Fibroblast of lung (primary cell): ENCODE measurements around the gene TREML2. TPM values are rescaled to one million over a fixed set of nuclear protein-coding genes. Genes with fewer than 3 reads are reported as not detected.

Experiments
- DNase-seq, 2 donors: peaks; one replicate each; pipeline versions ENCODE4 v3.0.0 to v3.0.0-alpha.2; 2010; ENCODE audit warnings: low read depth in 2 of 2
- H2AFZ ChIP-seq: 2 replicates; pipeline ENCODE4 v1.5.1; 2012; ENCODE audit warnings: low read length, control low read depth, inconsistent platforms
- H3K27ac ChIP-seq: 2 replicates; pipeline ENCODE4 v1.5.1; 2011; ENCODE audit warnings: low read length, control low read depth; ENCODE audit not compliant: insufficient read depth
- H3K27me3 ChIP-seq: 2 replicates; pipeline ENCODE4 v1.5.1; 2011; ENCODE audit warnings: mild to moderate bottlenecking, low read length; ENCODE audit not compliant: control insufficient read depth, insufficient read depth
- H3K36me3 ChIP-seq: 2 replicates; pipeline ENCODE4 v1.5.1; 2011; ENCODE audit warnings: low read length; ENCODE audit not compliant: control insufficient read depth, insufficient read depth
- H3K4me1 ChIP-seq: 2 replicates; pipeline ENCODE4 v1.5.1; 2011; ENCODE audit warnings: low read length; ENCODE audit not compliant: control insufficient read depth, insufficient read depth; ENCODE audit errors: extremely low read depth
- H3K4me2 ChIP-seq: 2 replicates; pipeline ENCODE4 v1.5.1; 2011; ENCODE audit warnings: low read length, control low read depth; ENCODE audit not compliant: insufficient read depth; ENCODE audit errors: extremely low read depth
- H3K4me3 ChIP-seq, 4 experiments: fragments of 200-600 bp in 1 of 4; sonication (generic) in 1 of 4; replicated peaks in 1 of 4; 2 replicates each; pipeline ENCODE4 v1.5.1; 2011 to 2016; ENCODE audit warnings: low read length in 4 of 4, low read depth in 3 of 4, mild to moderate bottlenecking in 3 of 4, control low read depth in 2 of 4, inconsistent platforms in 1 of 4, mixed read lengths in 1 of 4; ENCODE audit not compliant: insufficient read depth in 1 of 4; ENCODE audit errors: control extremely low read depth in 1 of 4
- H3K79me2 ChIP-seq: 2 replicates; pipeline ENCODE4 v1.5.1; 2012; ENCODE audit warnings: mild to moderate bottlenecking, low read length, inconsistent platforms; ENCODE audit not compliant: control insufficient read depth, insufficient read depth
- H3K9ac ChIP-seq: 2 replicates; pipeline ENCODE4 v1.5.1; 2011; ENCODE audit warnings: mild to moderate bottlenecking, low read length, control low read depth; ENCODE audit not compliant: insufficient read depth
- H3K9me3 ChIP-seq: 2 replicates; pipeline ENCODE4 v1.5.1; 2012; ENCODE audit warnings: low read depth, low read length; ENCODE audit not compliant: control insufficient read depth, insufficient read depth
- H4K20me1 ChIP-seq: 2 replicates; pipeline ENCODE4 v1.5.1; 2011; ENCODE audit warnings: low read length; ENCODE audit not compliant: control insufficient read depth, insufficient read depth; ENCODE audit errors: extremely low read depth
- CTCF ChIP-seq, 2 donors: IDR thresholded peaks in 1 of 2; conservative IDR thresholded peaks in 1 of 2; 1 replicate in 1 of 2; 2 replicates in 1 of 2; pipeline ENCODE4 v1.5.1; 2011 to 2012; ENCODE audit warnings: low read length in 2 of 2, control low read depth in 1 of 2, inconsistent platforms in 1 of 2, low read depth in 1 of 2, mild to moderate bottlenecking in 1 of 2
- EZH2 ChIP-seq: IDR thresholded peaks from 2 replicates; pipeline ENCODE4 v1.5.1; 2012; ENCODE audit warnings: low read length, control low read depth, mild to moderate bottlenecking; ENCODE audit errors: missing control alignments
- polyA plus RNA-seq, 2 donors: library from polyadenylated mRNA; depleted of rRNA in 1 of 2; stranded (reverse) in 1 of 2; unstranded in 1 of 2; fragments of >200 nt; gene quantifications; 2 replicates each; pipeline ENCODE4 v1.2.1, GENCODE V29; 2011 to 2012; ENCODE audit warnings: missing spikeins in 1 of 2
- total RNA-seq: library from RNA; depleted of rRNA; stranded (reverse); fragments of >200 nt; gene quantifications from 2 replicates; pipeline ENCODE4 v1.2.1, GENCODE V29; 2014

TREML2 gene
- total and polyA plus RNA-seq, 2 donors (not counting 1 experiment from before 2014, with no cell fraction given) = not detected

DNA sequence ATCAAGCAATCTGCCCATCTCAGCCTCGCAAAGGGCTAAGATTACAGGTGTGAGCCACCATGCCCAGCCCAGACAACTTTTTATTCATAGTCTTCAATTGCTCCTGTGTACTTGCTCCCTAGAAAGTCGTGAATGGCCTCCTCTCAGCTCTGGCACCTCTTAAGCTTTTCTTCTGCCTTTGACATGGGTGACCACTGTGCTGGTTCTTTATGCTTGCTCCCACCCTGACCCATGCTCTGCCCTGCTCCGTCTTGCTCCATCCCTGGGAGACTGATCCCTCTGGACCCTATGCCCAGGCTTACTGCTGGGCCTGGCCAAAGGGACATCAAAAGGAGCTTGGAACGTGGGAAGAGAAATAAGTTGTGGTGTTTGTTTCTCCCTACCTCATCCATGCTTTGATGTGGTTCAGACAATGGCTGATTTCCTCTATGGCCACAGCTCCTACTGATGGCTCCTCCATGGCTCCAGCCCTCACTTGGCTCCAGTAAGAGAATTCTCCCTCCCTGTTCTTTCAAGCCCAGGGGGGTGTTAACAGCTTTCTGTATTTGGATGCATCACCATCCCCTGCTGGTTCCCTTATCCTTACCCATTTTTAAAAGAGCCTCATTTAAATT is 30.3 kb downstream of the TREML2 start:
- no peaks in the 10 kb centered on the region for H3K36me3 ChIP-seq
- H3K79me2 ChIP-seq = no peaks in the 10 kb centered on the region
- H3K27me3 ChIP-seq = no peaks in the 10 kb centered on the region
- no peak overlapping the region for H3K27ac ChIP-seq
- H3K4me3 ChIP-seq = no peak overlapping the region
- H3K9ac ChIP-seq = no peak overlapping the region
- TF ChIP-seq EZH2 = no peak
- H3K9me3 ChIP-seq = no peaks in the 10 kb centered on the region
- H3K4me1 ChIP-seq = no peaks in the 10 kb centered on the region
- no peaks in the 10 kb centered on the region for H4K20me1 ChIP-seq
- no peak overlapping the region for H3K4me2 ChIP-seq
- no peak overlapping the region for H2AFZ ChIP-seq
- no peak for DNase-seq

GRCh38 chr6:41167173-41167963 is 33.6 kb downstream of the TREML2 start:
- no peak overlapping the region for H3K4me2 ChIP-seq
- no peaks in the 10 kb centered on the region for H3K36me3 ChIP-seq
- no peak overlapping the region for H2AFZ ChIP-seq
- H4K20me1 ChIP-seq = no peaks in the 10 kb centered on the region
- DNase-seq = peak; percentile 11 to 17
- no peak overlapping the region for H3K9ac ChIP-seq
- H3K4me1 ChIP-seq = no peaks in the 10 kb centered on the region
- no peak for TF ChIP-seq EZH2
- TF ChIP-seq CTCF (conservative IDR thresholded peaks at IDR 0.05 in 1 of 2, IDR thresholded peaks at IDR 0.05 in 1 of 2; ENCODE audit: low read depth in 1 of 2, low read length in 2 of 2) = no peak
- no peak overlapping the region for H3K4me3 ChIP-seq
- no peak overlapping the region for H3K27ac ChIP-seq
- H3K79me2 ChIP-seq = no peaks in the 10 kb centered on the region
- no peaks in the 10 kb centered on the region for H3K27me3 ChIP-seq
- H3K9me3 ChIP-seq = no peaks in the 10 kb centered on the region

GRCh38 chr6:41164551-41165120 is 36.3 kb downstream of the TREML2 start:
- Histone ChIP-seq H3K36me3 (no peaks in the 10 kb centered on the region), H3K4me3 (no peak overlapping the region), H2AFZ (no peak overlapping the region), H3K4me2 (no peak overlapping the region), H3K27me3 (no peaks in the 10 kb centered on the region), H3K9ac (no peak overlapping the region), H4K20me1 (no peaks in the 10 kb centered on the region), H3K4me1 (no peaks in the 10 kb centered on the region), H3K79me2 (no peaks in the 10 kb centered on the region), H3K27ac (no peak overlapping the region), H3K9me3 (no peaks in the 10 kb centered on the region)
- no peak for TF ChIP-seq CTCF (conservative IDR thresholded peaks at IDR 0.05 in 1 of 2, IDR thresholded peaks at IDR 0.05 in 1 of 2; ENCODE audit: low read depth in 1 of 2, low read length in 2 of 2)
- TF ChIP-seq EZH2 = no peak
- no peak for DNase-seq
